ENCODE results near the gene C11orf54. TPM values are rescaled to one million over a fixed set of nuclear protein-coding genes. Genes with fewer than 3 reads are reported as not detected.
"Not testable (repeated sequence)": the region's sequence is repeated elsewhere in the genome, so short reads cannot be mapped to it uniquely, and the experiment has no call there.

C11orf54 gene
- total and polyA plus RNA-seq, 2 donors (not counting 1 experiment from before 2014, with no cell fraction given) = 22.1 to 29.0 TPM

DNA sequence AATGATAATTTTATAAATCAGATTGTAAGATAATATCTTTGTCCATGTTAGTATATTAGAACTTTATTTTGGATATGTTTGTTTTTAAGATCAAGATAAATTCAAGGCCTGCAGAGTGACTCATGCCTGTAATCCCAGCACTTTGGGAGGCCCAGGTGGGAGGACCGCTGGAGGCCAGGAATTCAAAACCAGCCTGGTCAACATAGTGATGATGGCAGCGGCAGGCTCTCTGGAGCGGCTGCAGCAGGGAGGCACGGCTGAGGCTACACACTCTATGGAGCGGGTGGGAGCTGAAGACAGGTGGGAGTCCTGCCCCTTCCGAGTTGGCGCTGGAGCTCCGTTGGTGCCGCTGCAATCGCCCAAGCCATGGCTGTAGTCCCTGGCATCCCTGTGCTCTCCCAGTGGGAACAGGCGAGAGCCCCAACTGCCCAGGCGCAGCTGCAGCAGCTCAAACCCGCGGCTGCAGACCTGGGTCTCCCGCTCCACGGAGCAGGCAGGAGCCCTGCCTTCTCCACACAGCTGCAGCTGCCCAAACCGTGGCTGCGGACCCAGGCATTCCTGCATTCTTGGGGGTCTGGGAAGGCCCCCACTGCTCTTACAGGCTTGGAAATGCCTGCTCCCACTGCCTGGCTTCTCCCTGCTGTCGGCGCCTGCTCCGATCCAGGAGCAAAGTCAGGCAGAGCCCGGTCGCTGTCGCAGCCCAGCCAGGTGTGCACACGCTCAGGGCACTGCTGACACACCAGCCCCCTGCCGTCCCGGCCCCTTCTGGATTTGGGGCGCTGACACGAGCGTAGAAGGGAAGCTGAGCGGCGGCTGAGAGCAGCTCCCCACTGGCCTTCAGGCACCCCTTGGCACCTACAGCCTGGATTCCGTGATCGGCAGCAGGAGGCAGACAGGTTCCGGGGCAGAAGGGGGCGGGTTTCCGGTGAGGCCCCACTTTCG is 16.7 kb downstream of the C11orf54 start:
- H3K9ac ChIP-seq (ENCODE audit: insufficient read depth, low read length) = no peak overlapping the region
- no peak for DNase-seq (ENCODE audit: low read depth in 2 of 2)
- TF ChIP-seq EZH2 (IDR thresholded peaks at IDR 0.05; ENCODE audit: low read length, missing control alignments) = no peak
- TF ChIP-seq, protein P1, sequence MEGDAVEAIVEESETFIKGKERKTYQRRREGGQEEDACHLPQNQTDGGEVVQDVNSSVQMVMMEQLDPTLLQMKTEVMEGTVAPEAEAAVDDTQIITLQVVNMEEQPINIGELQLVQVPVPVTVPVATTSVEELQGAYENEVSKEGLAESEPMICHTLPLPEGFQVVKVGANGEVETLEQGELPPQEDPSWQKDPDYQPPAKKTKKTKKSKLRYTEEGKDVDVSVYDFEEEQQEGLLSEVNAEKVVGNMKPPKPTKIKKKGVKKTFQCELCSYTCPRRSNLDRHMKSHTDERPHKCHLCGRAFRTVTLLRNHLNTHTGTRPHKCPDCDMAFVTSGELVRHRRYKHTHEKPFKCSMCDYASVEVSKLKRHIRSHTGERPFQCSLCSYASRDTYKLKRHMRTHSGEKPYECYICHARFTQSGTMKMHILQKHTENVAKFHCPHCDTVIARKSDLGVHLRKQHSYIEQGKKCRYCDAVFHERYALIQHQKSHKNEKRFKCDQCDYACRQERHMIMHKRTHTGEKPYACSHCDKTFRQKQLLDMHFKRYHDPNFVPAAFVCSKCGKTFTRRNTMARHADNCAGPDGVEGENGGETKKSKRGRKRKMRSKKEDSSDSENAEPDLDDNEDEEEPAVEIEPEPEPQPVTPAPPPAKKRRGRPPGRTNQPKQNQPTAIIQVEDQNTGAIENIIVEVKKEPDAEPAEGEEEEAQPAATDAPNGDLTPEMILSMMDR (conservative IDR thresholded peaks at IDR 0.05 in 1 of 2, IDR thresholded peaks at IDR 0.05 in 1 of 2; ENCODE audit: low read depth in 1 of 2, low read length in 2 of 2) = no peak
- H3K9me3 ChIP-seq (ENCODE audit: control insufficient read depth, insufficient read depth, low read depth, low read length) = no peaks in the 10 kb centered on the region
- H3K36me3 ChIP-seq (ENCODE audit: control insufficient read depth, insufficient read depth, low read length) = peaks cover 3% of the 10 kb centered on the region
- H4K20me1 ChIP-seq (ENCODE audit: control insufficient read depth, extremely low read depth, insufficient read depth, low read length) = no peaks in the 10 kb centered on the region
- no peak overlapping the region for H3K27ac ChIP-seq (ENCODE audit: insufficient read depth, low read length)
- no peak overlapping the region for H3K4me2 ChIP-seq (ENCODE audit: extremely low read depth, insufficient read depth, low read length)
- no peak overlapping the region for H3K4me3 ChIP-seq (replicated peaks in 1 of 4; ENCODE audit: control extremely low read depth in 1 of 4, insufficient read depth in 1 of 4, low read depth in 3 of 4, low read length in 4 of 4)
- no peaks in the 10 kb centered on the region for H3K4me1 ChIP-seq (ENCODE audit: control insufficient read depth, extremely low read depth, insufficient read depth, low read length)
- no peak overlapping the region for H2AFZ ChIP-seq (ENCODE audit: low read length)
- H3K27me3 ChIP-seq (ENCODE audit: control insufficient read depth, insufficient read depth, low read length) = no peaks in the 10 kb centered on the region
- H3K79me2 ChIP-seq (ENCODE audit: control insufficient read depth, insufficient read depth, low read length) = no peaks in the 10 kb centered on the region

DNA sequence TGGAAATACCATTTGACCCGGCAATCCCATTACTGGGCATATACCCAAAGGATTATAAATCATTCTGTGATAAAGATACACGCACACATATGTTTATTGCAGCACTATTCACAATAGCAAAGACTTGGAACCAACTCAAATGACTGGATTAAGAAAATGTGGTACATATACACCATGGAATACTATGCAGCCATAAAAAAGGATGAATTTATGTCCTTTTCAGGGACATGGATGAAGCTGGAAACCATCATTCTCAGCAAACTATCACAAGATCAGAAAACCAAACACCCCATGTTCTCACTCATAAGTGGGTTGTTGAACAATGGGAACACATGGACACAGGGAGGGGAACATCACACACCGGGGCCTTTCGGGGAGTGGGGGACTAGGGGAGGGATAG is 17.7 kb downstream of the C11orf54 start:
- H3K27me3 ChIP-seq (ENCODE audit: control insufficient read depth, insufficient read depth, low read length); H3K4me3 ChIP-seq (replicated peaks in 1 of 4; ENCODE audit: control extremely low read depth in 1 of 4, insufficient read depth in 1 of 4, low read depth in 3 of 4, low read length in 4 of 4); H3K4me1 ChIP-seq (ENCODE audit: control insufficient read depth, extremely low read depth, insufficient read depth, low read length); H3K36me3 ChIP-seq (ENCODE audit: control insufficient read depth, insufficient read depth, low read length); H4K20me1 ChIP-seq (ENCODE audit: control insufficient read depth, extremely low read depth, insufficient read depth, low read length); H3K9ac ChIP-seq (ENCODE audit: insufficient read depth, low read length); H3K27ac ChIP-seq (ENCODE audit: insufficient read depth, low read length); H3K9me3 ChIP-seq (ENCODE audit: control insufficient read depth, insufficient read depth, low read depth, low read length); H2AFZ ChIP-seq (ENCODE audit: low read length); DNase-seq (ENCODE audit: low read depth in 2 of 2); H3K79me2 ChIP-seq (ENCODE audit: control insufficient read depth, insufficient read depth, low read length); H3K4me2 ChIP-seq (ENCODE audit: extremely low read depth, insufficient read depth, low read length): not testable (repeated sequence)

DNA sequence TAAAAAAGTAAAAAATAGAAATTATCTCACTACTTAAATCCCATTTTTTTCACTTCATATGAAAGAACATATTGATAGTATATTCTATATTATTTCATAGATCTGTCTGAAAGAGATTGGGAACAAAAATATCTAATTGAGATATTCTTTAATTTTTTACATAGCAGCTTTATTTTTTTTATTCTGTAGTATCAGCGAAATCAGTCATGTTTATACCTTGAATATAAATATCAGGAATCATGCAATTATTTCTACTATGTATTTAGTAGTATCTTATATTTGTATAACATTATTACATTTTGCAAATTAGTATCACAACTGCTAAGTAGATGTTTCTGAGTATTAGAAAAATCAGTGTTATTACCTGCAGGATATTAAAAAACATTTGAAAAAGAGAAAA is 20.4 kb downstream of the C11orf54 start:
- Histone ChIP-seq H3K9me3 (ENCODE audit: control insufficient read depth, insufficient read depth, low read depth, low read length) (no peaks in the 10 kb centered on the region), H3K27ac (ENCODE audit: insufficient read depth, low read length) (no peak overlapping the region), H3K79me2 (ENCODE audit: control insufficient read depth, insufficient read depth, low read length) (no peaks in the 10 kb centered on the region), H3K4me2 (ENCODE audit: extremely low read depth, insufficient read depth, low read length) (no peak overlapping the region), H3K36me3 (ENCODE audit: control insufficient read depth, insufficient read depth, low read length) (peaks cover 3% of the 10 kb centered on the region), H4K20me1 (ENCODE audit: control insufficient read depth, extremely low read depth, insufficient read depth, low read length) (no peaks in the 10 kb centered on the region), H2AFZ (ENCODE audit: low read length) (no peak overlapping the region), H3K4me1 (ENCODE audit: control insufficient read depth, extremely low read depth, insufficient read depth, low read length) (no peaks in the 10 kb centered on the region), H3K27me3 (ENCODE audit: control insufficient read depth, insufficient read depth, low read length) (no peaks in the 10 kb centered on the region), H3K9ac (ENCODE audit: insufficient read depth, low read length) (no peak overlapping the region), H3K4me3 (replicated peaks in 1 of 4; ENCODE audit: control extremely low read depth in 1 of 4, insufficient read depth in 1 of 4, low read depth in 3 of 4, low read length in 4 of 4) (no peak overlapping the region)
- TF ChIP-seq, protein P1 (conservative IDR thresholded peaks at IDR 0.05 in 1 of 2, IDR thresholded peaks at IDR 0.05 in 1 of 2; ENCODE audit: low read depth in 1 of 2, low read length in 2 of 2) = no peak
- TF ChIP-seq EZH2 (IDR thresholded peaks at IDR 0.05; ENCODE audit: low read length, missing control alignments) = no peak
- DNase-seq (ENCODE audit: low read depth in 2 of 2) = no peak
